Progenitor cell of endocrine pancreas (in vitro differentiated cells): ENCODE measurements around the gene JAML. TPM values are rescaled to one million over a fixed set of nuclear protein-coding genes. Genes with fewer than 3 reads are reported as not detected.
A peak's percentile ranks its signal among the peaks of the same experiment; 100 is the strongest.

Source experiments
- DNase-seq: peaks from one replicate; pipeline ENCODE4 v3.0.0; 2021; ENCODE audit warnings: low spot score; ENCODE audit not compliant: unreplicated experiment
- H3K27ac Mint-ChIP-seq: 2 replicates; pipeline ENCODE4 v1.8.0; 2021; ENCODE audit warnings: mild to moderate bottlenecking, moderate library complexity, mixed read lengths
- H3K27me3 Mint-ChIP-seq: 2 replicates; pipeline ENCODE4 v1.8.0; 2021; ENCODE audit warnings: mixed read lengths
- H3K36me3 Mint-ChIP-seq: 2 replicates; pipeline ENCODE4 v1.8.0; 2022; ENCODE audit warnings: mixed read lengths; ENCODE audit not compliant: insufficient read depth
- H3K4me1 Mint-ChIP-seq: 2 replicates; pipeline ENCODE4 v1.8.0; 2021; ENCODE audit warnings: low read depth, mixed read lengths
- H3K4me3 Mint-ChIP-seq: 2 replicates; pipeline ENCODE4 v1.8.0; 2021; ENCODE audit warnings: low read depth, mild to moderate bottlenecking, moderate library complexity, mixed read lengths
- H3K9me3 Mint-ChIP-seq: 2 replicates; pipeline ENCODE4 v1.8.0; 2021; ENCODE audit warnings: low read depth, mixed read lengths
- CTCF ChIP-seq: fragments of 200-600 bp; sonication (generic); IDR thresholded peaks from one replicate; pipeline ENCODE4 v1.5.0; 2021; ENCODE audit warnings: antibody characterized with exemption, mild to moderate bottlenecking; ENCODE audit not compliant: unreplicated experiment
- total RNA-seq: library from RNA; stranded (reverse); gene quantifications from 2 replicates; pipeline ENCODE4 v1.2.1, GENCODE V29; 2021

JAML gene
- total RNA-seq, 1 donor from 2014 or later: 0.22 TPM

GRCh38 chr11:118213201-118213600, 11.6 kb downstream of the JAML start:
- Mint-ChIP-seq H3K36me3 (no peaks in the 10 kb centered on the region), H3K27me3 (no peaks in the 10 kb centered on the region), H3K4me3 (no peak overlapping the region), H3K4me1 (peaks cover 24% of the 10 kb centered on the region), H3K27ac (peak overlapping the region; percentile 2), H3K9me3 (peaks cover 5% of the 10 kb centered on the region)
- no peak for DNase-seq
- TF ChIP-seq CTCF: no peak

- DNase-seq: no peak
- Mint-ChIP-seq H3K4me3 (no peak overlapping the region), H3K4me1 (peaks cover 23% of the 10 kb centered on the region), H3K27me3 (no peaks in the 10 kb centered on the region), H3K9me3 (peaks cover 5% of the 10 kb centered on the region), H3K27ac (peak overlapping the region; percentile 2), H3K36me3 (no peaks in the 10 kb centered on the region)
- TF ChIP-seq CTCF: no peak
Observed at GRCh38 chr11:118212781-118213191, 12.0 kb downstream of the JAML start.

GRCh38 chr11:118212131-118212725, 12.6 kb downstream of the JAML start:
- TF ChIP-seq CTCF: no peak
- no peak overlapping the region for H3K4me3 Mint-ChIP-seq
- no peaks in the 10 kb centered on the region for H3K36me3 Mint-ChIP-seq
- H3K27ac Mint-ChIP-seq: no peak overlapping the region
- H3K27me3 Mint-ChIP-seq: no peaks in the 10 kb centered on the region
- peaks cover 5% of the 10 kb centered on the region for H3K9me3 Mint-ChIP-seq
- H3K4me1 Mint-ChIP-seq: peaks cover 21% of the 10 kb centered on the region
- no peak for DNase-seq

GRCh38 chr11:118211006-118211405, 13.8 kb downstream of the JAML start:
- no peak for TF ChIP-seq CTCF
- Mint-ChIP-seq H3K4me1 (peaks cover 19% of the 10 kb centered on the region), H3K27me3 (no peaks in the 10 kb centered on the region), H3K36me3 (no peaks in the 10 kb centered on the region), H3K9me3 (peaks cover 5% of the 10 kb centered on the region), H3K27ac (no peak overlapping the region), H3K4me3 (no peak overlapping the region)
- DNase-seq: no peak

- no peaks in the 10 kb centered on the region for H3K27me3 Mint-ChIP-seq
Observed at GRCh38 chr11:118210323-118210722, 14.5 kb downstream of the JAML start.

More at GRCh38 chr11:118210323-118210722, 14.5 kb downstream of the JAML start:
- no peak for DNase-seq
- H3K4me1 Mint-ChIP-seq: peaks cover 19% of the 10 kb centered on the region
- TF ChIP-seq CTCF: no peak
- H3K27ac Mint-ChIP-seq: no peak overlapping the region
- no peak overlapping the region for H3K4me3 Mint-ChIP-seq
- no peaks in the 10 kb centered on the region for H3K36me3 Mint-ChIP-seq
- H3K9me3 Mint-ChIP-seq: peaks cover 5% of the 10 kb centered on the region
